ENCODE measurements around the gene PTGS1. TPM values are rescaled to one million over a fixed set of nuclear protein-coding genes. Genes with fewer than 3 reads are reported as not detected.

PTGS1 gene
- total and polyA plus RNA-seq, 9 of the 15 experiments (the other 6 are each of a cell fraction or from before 2014, with no cell fraction given) = 3.4 to 12.9 (median 5.3) TPM

DNA sequence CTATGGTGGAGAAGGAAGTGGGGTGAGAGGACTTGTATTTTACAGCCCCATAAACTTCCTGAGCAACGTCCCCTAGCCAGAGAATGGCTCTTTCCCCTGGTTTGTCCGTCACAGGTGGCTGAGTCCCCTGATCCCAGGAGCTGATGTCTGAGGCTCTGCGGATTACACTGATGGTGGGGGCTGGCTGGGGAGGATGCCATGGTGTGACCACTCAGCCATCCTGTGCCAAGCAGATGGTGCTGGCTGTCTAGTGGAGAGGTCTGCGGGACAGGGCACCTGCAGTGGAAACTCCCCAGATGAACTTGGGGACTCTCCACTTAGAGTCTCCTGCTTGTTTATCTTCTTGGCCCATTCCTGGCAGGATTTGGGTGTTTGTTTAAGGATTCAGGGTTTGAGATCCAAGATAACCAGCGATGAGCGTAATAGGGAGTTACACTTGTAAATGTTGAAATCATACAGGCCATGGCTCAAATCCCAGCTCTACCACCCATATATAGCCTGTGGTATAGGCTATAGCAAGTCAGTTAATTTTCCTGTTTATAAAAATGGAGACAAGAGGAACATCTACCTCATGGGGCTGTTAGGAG is 4.7 kb upstream of the PTGS1 start:
- Histone ChIP-seq H3K36me3 (ENCODE audit: control insufficient read depth, insufficient read depth, low read length) (no peaks in the 10 kb centered on the region), H3K4me1 (replicated peaks in 1 of 2; ENCODE audit: control insufficient read depth in 2 of 2, insufficient read depth in 2 of 2, low read length in 2 of 2) (peaks cover 7 to 8% of the 10 kb centered on the region in 2 experiments; a peak in 4 of 5 replicates), H3K79me2 (ENCODE audit: control insufficient read depth, insufficient read depth, low read length) (no peaks in the 10 kb centered on the region), H4K20me1 (replicated peaks; ENCODE audit: control insufficient read depth, insufficient read depth, low read length) (no peaks in the 10 kb centered on the region), H3K4me2 (ENCODE audit: insufficient read depth, low read length) (no peak overlapping the region), H3K9me1 (ENCODE audit: control insufficient read depth, insufficient read depth, low read length) (no peaks in the 10 kb centered on the region), H3K9me3 (replicated peaks; ENCODE audit: control insufficient read depth, insufficient read depth, low read depth, low read length) (0 out of 2 replicates have a peak, but pooled peaks cover 2% of the 10 kb centered on the region), H3K27ac (ENCODE audit: extremely low read depth, low read depth, low read length) (no peak overlapping the region), H2AFZ (ENCODE audit: low read depth, low read length) (no peak overlapping the region), H3K4me3 (no peak overlapping the region), H3K27me3 (ENCODE audit: control insufficient read depth in 2 of 2, insufficient read depth in 2 of 2, low read length in 2 of 2) (peaks cover 2 to 10% of the 10 kb centered on the region in 2 experiments; a peak in 2 of 5 replicates), H3K9ac (ENCODE audit: insufficient read depth in 1 of 2, low read depth in 2 of 2, low read length in 2 of 2) (0 out of 4 replicates have a peak overlapping the region, but pooled peaks of 1 of the 2 experiments have one; percentile 6)
- DNase-seq (ENCODE audit: extremely low read depth in 1 of 4, low spot score in 3 of 4) = no peak
- intact Hi-C loops (cut with micrococcal nuclease) = no loop called here
- BruUV-seq (replicated peaks) = no TSS peak
- in situ Hi-C loops (cut with MboI) = no loop called here
- FAIRE-seq = no peak
- 27% methylated on average over 6 of the region's 6 CpGs for WGBS (ENCODE audit: insufficient coverage, low coverage, missing lambda C conversion rate)
- TF ChIP-seq SRSF1 (IDR thresholded peaks at IDR 0.05; ENCODE audit: low read depth, low read length) (no peak), MTA3 (IDR thresholded peaks at IDR 0.05; ENCODE audit: borderline replicate concordance) (no peak), ZBED1 (IDR thresholded peaks at IDR 0.05) (no peak), RBM22 (IDR thresholded peaks at IDR 0.05; ENCODE audit: low read depth, low read length, poor library complexity, severe bottlenecking) (no peak), CREB1 (IDR thresholded peaks at IDR 0.05) (no peak), CREB1 (CRISPR knock-in tag; IDR thresholded peaks at IDR 0.05) (no peak)
- TF ChIP-seq, protein P1, sequence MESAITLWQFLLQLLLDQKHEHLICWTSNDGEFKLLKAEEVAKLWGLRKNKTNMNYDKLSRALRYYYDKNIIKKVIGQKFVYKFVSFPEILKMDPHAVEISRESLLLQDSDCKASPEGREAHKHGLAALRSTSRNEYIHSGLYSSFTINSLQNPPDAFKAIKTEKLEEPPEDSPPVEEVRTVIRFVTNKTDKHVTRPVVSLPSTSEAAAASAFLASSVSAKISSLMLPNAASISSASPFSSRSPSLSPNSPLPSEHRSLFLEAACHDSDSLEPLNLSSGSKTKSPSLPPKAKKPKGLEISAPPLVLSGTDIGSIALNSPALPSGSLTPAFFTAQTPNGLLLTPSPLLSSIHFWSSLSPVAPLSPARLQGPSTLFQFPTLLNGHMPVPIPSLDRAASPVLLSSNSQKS (CRISPR knock-in tag; IDR thresholded peaks at IDR 0.05) = no peak
- TF ChIP-seq, protein P2, sequence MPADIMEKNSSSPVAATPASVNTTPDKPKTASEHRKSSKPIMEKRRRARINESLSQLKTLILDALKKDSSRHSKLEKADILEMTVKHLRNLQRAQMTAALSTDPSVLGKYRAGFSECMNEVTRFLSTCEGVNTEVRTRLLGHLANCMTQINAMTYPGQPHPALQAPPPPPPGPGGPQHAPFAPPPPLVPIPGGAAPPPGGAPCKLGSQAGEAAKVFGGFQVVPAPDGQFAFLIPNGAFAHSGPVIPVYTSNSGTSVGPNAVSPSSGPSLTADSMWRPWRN (IDR thresholded peaks at IDR 0.05; ENCODE audit: low read depth) = no peak
- ChIA-PET CTCF (ENCODE audit: low intra/inter-chr PET ratio) (no interaction called here), POLR2A (no interaction called here)
- no peak for ATAC-seq
